LNCAP (cell line): Measurements from ENCODE around the gene TMEM139.

ENCODE experiments used
- CTCF ChIP-seq: fragments of 450-650 bp; IDR thresholded peaks from 2 replicates; pipeline ENCODE4 v1.5.1; 2017; ENCODE audit warnings: mild to moderate bottlenecking

The TMEM139 gene

DNA sequence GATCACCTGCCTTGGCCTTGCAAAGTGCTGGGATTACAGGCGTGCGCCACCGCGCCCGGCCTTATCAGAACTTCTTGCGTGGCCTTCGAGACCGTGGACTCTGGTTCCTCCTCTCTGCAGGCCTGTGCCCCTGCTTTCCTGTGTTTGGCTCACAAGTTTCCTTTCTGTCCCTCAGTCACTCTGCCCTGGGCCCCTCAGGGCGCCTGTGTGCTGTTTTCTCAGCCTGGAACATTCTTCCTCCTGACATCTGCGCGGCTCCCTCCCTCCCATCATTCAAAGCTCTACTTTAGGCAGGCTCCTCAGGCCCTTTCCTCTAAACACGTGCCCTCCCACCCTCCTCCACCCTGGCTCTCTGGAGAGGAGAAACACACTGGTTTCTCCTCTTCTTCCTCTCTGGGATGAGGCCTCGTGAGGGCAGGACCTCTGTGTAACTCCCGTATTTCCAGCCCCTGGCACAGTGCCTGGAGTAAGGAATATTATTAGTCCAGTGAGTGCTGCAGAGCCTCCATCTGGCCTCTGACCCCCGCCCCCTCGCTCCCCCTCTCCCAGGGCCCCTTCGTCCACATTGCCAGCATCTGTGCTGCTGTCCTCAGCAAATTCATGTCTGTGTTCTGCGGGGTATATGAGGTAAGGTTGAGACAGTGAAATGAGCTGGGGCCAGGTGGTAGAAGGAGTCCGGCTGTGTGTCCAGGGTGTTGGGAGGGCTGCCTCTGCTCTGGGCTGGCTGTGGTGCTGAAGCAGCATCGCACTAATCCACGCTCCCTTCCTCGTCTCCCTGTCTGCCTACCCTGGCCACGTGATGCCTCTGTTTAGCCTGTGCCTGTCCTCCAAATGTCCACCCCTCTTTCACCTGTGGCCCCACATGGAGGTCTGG is 38.2 kb downstream of the TMEM139 start:
- no peak for TF ChIP-seq CTCF

GRCh38 chr7:143323653-143324052 is 38.9 kb downstream of the TMEM139 start:
- no peak for TF ChIP-seq CTCF

DNA sequence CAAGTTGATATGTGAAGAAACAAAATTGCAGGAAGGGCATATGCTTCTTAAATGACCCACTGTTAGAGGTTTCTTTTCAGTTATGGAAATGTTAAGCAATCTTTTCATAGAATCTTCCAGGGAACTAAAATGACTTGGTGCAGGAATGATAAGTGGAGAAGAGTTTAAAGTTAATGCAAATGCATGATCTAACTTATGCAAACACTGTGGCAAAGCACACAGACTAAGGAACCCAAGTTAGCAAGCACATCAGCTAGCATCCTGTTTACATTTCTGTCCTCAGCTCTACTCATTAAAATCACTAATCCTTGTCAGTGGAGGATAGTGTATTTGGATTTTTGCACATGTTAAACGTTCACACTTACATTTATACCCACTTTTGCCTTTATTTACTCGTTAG is 40.5 kb downstream of the TMEM139 start:
- no peak for TF ChIP-seq CTCF

GRCh38 chr7:143327903-143328302 is 43.1 kb downstream of the TMEM139 start:
- no peak for TF ChIP-seq CTCF

- no peak for TF ChIP-seq CTCF
Measured at GRCh38 chr7:143329471-143330170, 44.9 kb downstream of the TMEM139 start.

DNA sequence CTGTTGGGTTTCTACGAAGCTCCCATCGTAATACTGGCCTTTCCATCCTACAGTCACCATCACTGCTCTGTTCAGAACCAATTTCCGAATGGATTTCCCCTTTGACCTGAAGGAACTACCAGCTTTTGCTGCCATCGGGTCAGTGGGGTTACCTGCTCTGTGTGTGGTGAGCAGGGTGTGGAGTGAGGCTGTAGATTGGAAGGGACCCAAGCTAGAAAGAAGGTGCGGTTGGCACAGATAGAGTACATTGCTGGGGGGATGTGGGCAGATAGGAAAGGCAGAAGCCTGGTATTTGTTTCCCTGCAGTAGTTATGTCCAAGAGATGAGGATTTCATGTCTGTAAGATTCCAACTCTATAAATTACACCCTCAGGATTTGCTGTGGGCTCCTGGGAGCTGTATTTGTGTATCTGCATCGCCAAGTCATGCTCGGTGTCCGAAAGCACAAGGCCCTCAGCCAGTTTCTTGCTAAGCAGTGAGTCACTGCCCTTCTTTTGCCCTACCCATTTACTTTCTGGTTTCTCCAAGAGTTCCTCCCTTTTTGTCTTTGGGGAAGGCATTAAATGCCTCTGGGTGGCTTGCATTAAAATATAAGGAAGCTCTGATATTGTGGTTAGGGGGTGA is 46.5 kb downstream of the TMEM139 start:
- no peak for TF ChIP-seq CTCF

DNA sequence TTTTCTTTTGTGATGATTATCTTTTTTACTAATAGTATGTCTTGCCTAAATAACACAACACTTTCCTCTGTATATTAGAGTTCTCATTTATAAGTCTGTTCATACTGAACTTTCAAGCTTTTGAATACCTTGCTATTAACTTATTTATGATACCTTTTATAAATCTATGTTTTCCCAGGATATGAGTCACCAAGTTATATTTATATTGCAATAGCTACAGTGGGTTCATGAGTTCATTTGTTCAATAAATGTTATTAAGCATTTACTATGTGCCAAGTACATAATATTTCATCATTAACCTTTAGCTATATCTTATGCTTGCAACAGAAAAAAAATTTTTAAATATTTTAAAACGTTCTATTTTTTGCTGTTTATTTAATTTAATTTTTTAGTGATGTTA is 49.5 kb downstream of the TMEM139 start:
- TF ChIP-seq CTCF: no peak
